ENCODE results near the gene TXNRD1.

The TXNRD1 gene

GRCh38 chr12:104177663-104178501 is 37.7 kb upstream of the TXNRD1 start:
- Histone ChIP-seq H3K9me3 (ENCODE audit: control insufficient read depth, insufficient read depth, low read length) (no peaks in the 10 kb centered on the region), H3K27me3 (ENCODE audit: control insufficient read depth, low read length) (no peaks in the 10 kb centered on the region), H3F3A (ENCODE audit: control insufficient read depth, insufficient read depth) (no peaks in the 10 kb centered on the region), H4K20me1 (ENCODE audit: control insufficient read depth, insufficient read depth, low read depth, low read length) (no peaks in the 10 kb centered on the region), H3K4me3 (ENCODE audit: low read length) (no peak overlapping the region), H3K27ac (ENCODE audit: low read depth, low read length) (no peak overlapping the region), H3K4me2 (ENCODE audit: low read length) (no peak overlapping the region), H3K79me2 (ENCODE audit: control insufficient read depth, low read length) (no peaks in the 10 kb centered on the region), H3K4me1 (ENCODE audit: control insufficient read depth, low read length) (no peaks in the 10 kb centered on the region), H3K9me2 (replicated peaks; ENCODE audit: control insufficient read depth, low read length) (no peaks in the 10 kb centered on the region), H3K36me3 (ENCODE audit: control insufficient read depth, low read length) (no peaks in the 10 kb centered on the region)
- TF ChIP-seq CTCF (IDR thresholded peaks at IDR 0.05; ENCODE audit: low read depth, low read length, poor library complexity, severe bottlenecking): no peak
- TF ChIP-seq EZH2phosphoT487 (IDR thresholded peaks at IDR 0.05; ENCODE audit: borderline replicate concordance, low read length): no peak

GRCh38 chr12:104180374-104180773 is 35.2 kb upstream of the TXNRD1 start:
- 0 out of 2 replicates have a peak, but pooled peaks cover 3% of the 10 kb centered on the region for H3K9me3 ChIP-seq (ENCODE audit: control insufficient read depth, insufficient read depth, low read length)
- H3K4me1 ChIP-seq (ENCODE audit: control insufficient read depth, low read length): no peaks in the 10 kb centered on the region
- H3K4me3 ChIP-seq (ENCODE audit: low read length): no peak overlapping the region
- H4K20me1 ChIP-seq (ENCODE audit: control insufficient read depth, insufficient read depth, low read depth, low read length): no peaks in the 10 kb centered on the region
- no peaks in the 10 kb centered on the region for H3K36me3 ChIP-seq (ENCODE audit: control insufficient read depth, low read length)
- no peak for TF ChIP-seq EZH2phosphoT487 (IDR thresholded peaks at IDR 0.05; ENCODE audit: borderline replicate concordance, low read length)
- TF ChIP-seq CTCF (IDR thresholded peaks at IDR 0.05; ENCODE audit: low read depth, low read length, poor library complexity, severe bottlenecking): no peak
- H3K79me2 ChIP-seq (ENCODE audit: control insufficient read depth, low read length): no peaks in the 10 kb centered on the region
- H3K4me2 ChIP-seq (ENCODE audit: low read length): no peak overlapping the region
- H3K27me3 ChIP-seq (ENCODE audit: control insufficient read depth, low read length): no peaks in the 10 kb centered on the region
- H3F3A ChIP-seq (ENCODE audit: control insufficient read depth, insufficient read depth): no peaks in the 10 kb centered on the region
- H3K9me2 ChIP-seq (replicated peaks; ENCODE audit: control insufficient read depth, low read length): no peaks in the 10 kb centered on the region
- H3K27ac ChIP-seq (ENCODE audit: low read depth, low read length): no peak overlapping the region

- Histone ChIP-seq H3F3A (ENCODE audit: control insufficient read depth, insufficient read depth) (no peaks in the 10 kb centered on the region), H3K9me2 (replicated peaks; ENCODE audit: control insufficient read depth, low read length) (no peaks in the 10 kb centered on the region), H3K4me1 (ENCODE audit: control insufficient read depth, low read length) (no peaks in the 10 kb centered on the region), H3K36me3 (ENCODE audit: control insufficient read depth, low read length) (no peaks in the 10 kb centered on the region), H3K27ac (ENCODE audit: low read depth, low read length) (no peak overlapping the region), H3K4me3 (ENCODE audit: low read length) (no peak overlapping the region), H3K79me2 (ENCODE audit: control insufficient read depth, low read length) (no peaks in the 10 kb centered on the region), H3K27me3 (ENCODE audit: control insufficient read depth, low read length) (no peaks in the 10 kb centered on the region), H3K9me3 (ENCODE audit: control insufficient read depth, insufficient read depth, low read length) (0 out of 2 replicates have a peak, but pooled peaks cover 3% of the 10 kb centered on the region), H4K20me1 (ENCODE audit: control insufficient read depth, insufficient read depth, low read depth, low read length) (no peaks in the 10 kb centered on the region), H3K4me2 (ENCODE audit: low read length) (no peak overlapping the region)
- no peak for TF ChIP-seq CTCF (IDR thresholded peaks at IDR 0.05; ENCODE audit: low read depth, low read length, poor library complexity, severe bottlenecking)
- no peak for TF ChIP-seq EZH2phosphoT487 (IDR thresholded peaks at IDR 0.05; ENCODE audit: borderline replicate concordance, low read length)
Observed at GRCh38 chr12:104181313-104181712, 34.3 kb upstream of the TXNRD1 start.

All from DOHH2 (cell line).